Endothelial cell of umbilical vein (primary cell): ENCODE results near the gene PHF12. TPM values are rescaled to one million over a fixed set of nuclear protein-coding genes. Genes with fewer than 3 reads are reported as not detected.

Source experiments
- BruUV-seq: library from RNA; stranded (reverse); fragments of 400-500 nt; replicated peaks from 2 replicates; lab custom pipeline; 2021; lab: Mats Ljungman, UMichigan
- CTCF ChIA-PET: fragments of 300-600, 350-600 bp; sonication (Branson Sonifier 250); formaldehyde crosslinking; loops from one replicate; lab custom pipeline; 2021; ENCODE audit warnings: antibody characterized with exemption, inconsistent platforms; lab: Charles Lee
- POLR2A ChIA-PET: fragments of 300-600, 350-600 bp; sonication (Branson Sonifier 250); formaldehyde crosslinking; loops from one replicate; lab custom pipeline; 2021; ENCODE audit warnings: antibody characterized with exemption, inconsistent platforms; lab: Charles Lee
- DNase-seq: peaks from one replicate; pipeline ENCODE4 v3.0.0-alpha.2; 2011; ENCODE audit warnings: low read depth, low spot score
- FAIRE-seq: peaks from 2 replicates; lab custom pipeline; 2011; peaks lifted over from hg19 to GRCh38; lab: Jason Lieb, UNC
- H2AFZ ChIP-seq: 2 replicates; pipeline ENCODE4 v1.6.0; 2012; ENCODE audit warnings: low read depth, low read length, control low read depth, inconsistent platforms
- H3K27ac ChIP-seq: 2 replicates; pipeline ENCODE4 v1.5.1; 2011; ENCODE audit warnings: low read depth, mild to moderate bottlenecking, control low read depth, low read length, moderate library complexity; ENCODE audit not compliant: insufficient read depth
- H3K27me3 ChIP-seq, 2 experiments: 2 replicates each; pipeline versions ENCODE4 v1.6.0 to v1.6.1; 2011; ENCODE audit warnings: low read length in 2 of 2, mixed read lengths in 1 of 2; ENCODE audit not compliant: control insufficient read depth in 2 of 2, insufficient read depth in 2 of 2
- H3K36me3 ChIP-seq, 2 experiments: 2 replicates in 1 of 2; 3 replicates in 1 of 2; pipeline ENCODE4 v1.5.1; 2011; ENCODE audit warnings: low read length in 2 of 2, mild to moderate bottlenecking in 1 of 2, moderate library complexity in 1 of 2; ENCODE audit not compliant: control insufficient read depth in 2 of 2, insufficient read depth in 2 of 2; ENCODE audit errors: extremely low read depth in 1 of 2
- H3K4me1 ChIP-seq: 3 replicates; pipeline ENCODE4 v1.5.1; 2011; ENCODE audit warnings: mild to moderate bottlenecking, low read length; ENCODE audit not compliant: control insufficient read depth, insufficient read depth; ENCODE audit errors: extremely low read depth
- H3K4me2 ChIP-seq: 2 replicates; pipeline ENCODE4 v1.6.1; 2011; ENCODE audit warnings: low read length, control low read depth, mixed read lengths; ENCODE audit not compliant: insufficient read depth
- H3K4me3 ChIP-seq, 3 experiments: fragments of 200-600 bp in 1 of 3; sonication (generic), shearing (Covaris generic) in 1 of 3; replicated peaks in 1 of 3; 2 replicates each; pipeline ENCODE4 v1.5.1; 2011 to 2016; ENCODE audit warnings: control low read depth in 3 of 3, low read length in 3 of 3, mild to moderate bottlenecking in 2 of 3, inconsistent platforms in 1 of 3, low read depth in 1 of 3, moderate library complexity in 1 of 3; ENCODE audit not compliant: insufficient read depth in 1 of 3
- H3K79me2 ChIP-seq: 2 replicates; pipeline ENCODE4 v1.6.0; 2012; ENCODE audit warnings: low read length, inconsistent platforms; ENCODE audit not compliant: control insufficient read depth, insufficient read depth
- H3K9ac ChIP-seq: replicated peaks from 2 replicates; pipeline ENCODE3; 2011; ENCODE audit warnings: low read length, control low read depth; ENCODE audit not compliant: insufficient read depth; ENCODE audit errors: extremely low read depth
- H3K9me1 ChIP-seq: replicated peaks from 3 replicates; pipeline ENCODE4 v1.6.0; 2011; ENCODE audit warnings: mild to moderate bottlenecking, low read length; ENCODE audit not compliant: control insufficient read depth, insufficient read depth; ENCODE audit errors: extremely low read depth
- H3K9me3 ChIP-seq: replicated peaks from 2 replicates; pipeline ENCODE4 v1.5.1; 2012; ENCODE audit warnings: low read length, inconsistent platforms; ENCODE audit not compliant: control insufficient read depth, insufficient read depth
- H4K20me1 ChIP-seq: replicated peaks from 2 replicates; pipeline ENCODE3; 2011; ENCODE audit warnings: mild to moderate bottlenecking, low read length; ENCODE audit not compliant: control insufficient read depth, insufficient read depth; ENCODE audit errors: extremely low read depth
- CTCF ChIP-seq, 2 donors: IDR thresholded peaks; 1 replicate in 1 of 2; 2 replicates in 1 of 2; pipeline ENCODE4 v1.5.1; 2011; ENCODE audit warnings: low read length in 2 of 2, mild to moderate bottlenecking in 2 of 2, moderate library complexity in 2 of 2, control low read depth in 1 of 2, inconsistent platforms in 1 of 2, low read depth in 1 of 2; ENCODE audit not compliant: insufficient read depth in 1 of 2; ENCODE audit errors: extremely low read depth in 1 of 2
- EZH2 ChIP-seq: IDR thresholded peaks from 2 replicates; pipeline ENCODE4 v1.6.1; 2012; ENCODE audit warnings: borderline replicate concordance, low read depth, mild to moderate bottlenecking, moderate library complexity, low read length, inconsistent platforms; ENCODE audit not compliant: severe bottlenecking
- FOS ChIP-seq: IDR thresholded peaks from 2 replicates; pipeline ENCODE4 v1.6.1; 2011; ENCODE audit warnings: mild to moderate bottlenecking, low read length, moderate library complexity, borderline replicate concordance; ENCODE audit not compliant: insufficient read depth
- GATA2 ChIP-seq: IDR thresholded peaks from 2 replicates; pipeline ENCODE4 v1.7.0; 2011; ENCODE audit warnings: low read depth, mild to moderate bottlenecking, moderate library complexity, mixed read lengths, low read length; ENCODE audit not compliant: insufficient read length, insufficient read depth
- JUN ChIP-seq: IDR thresholded peaks from 2 replicates; pipeline ENCODE4 v1.6.1; 2011; ENCODE audit warnings: borderline replicate concordance, low read depth; ENCODE audit not compliant: insufficient read length, insufficient read depth
- MYC ChIP-seq: IDR thresholded peaks from one replicate; pipeline ENCODE4 v1.6.1; 2011; ENCODE audit warnings: mild to moderate bottlenecking, low read depth, low read length
- POLR2A ChIP-seq: IDR thresholded peaks from 2 replicates; pipeline ENCODE4 v1.6.1; 2012; ENCODE audit warnings: low read depth, mild to moderate bottlenecking, control low read depth, low read length
- POLR2AphosphoS5 ChIP-seq: IDR thresholded peaks from 2 replicates; pipeline ENCODE4 v1.6.1; 2012; ENCODE audit warnings: low read depth, mild to moderate bottlenecking, control low read depth, low read length, moderate library complexity; ENCODE audit not compliant: insufficient read depth
- dilution Hi-C: fragments of 300-500 bp; cut with MboI; formaldehyde crosslinking; loops from one replicate; pipeline ENCODE4 v1.15.0; 2019; ENCODE audit warnings: low sequenced_read_pairs; ENCODE audit not compliant: extremely low pct_ligation_motif_present
- intact Hi-C: fragments of 100-400 bp; cut with micrococcal nuclease; formaldehyde crosslinking; loops from one replicate; pipeline ENCODE4 v1.10.0; 2022
- polyA plus RNA-seq, 4 experiments: library from polyadenylated mRNA; depleted of rRNA in 3 of 4; stranded (reverse) in 3 of 4; unstranded in 1 of 4; fragments of >200 nt; gene quantifications; 2 replicates each; pipeline versions ENCODE4 v1.2.1 to v1.2.3, GENCODE V29; 2011 to 2012; ENCODE audit warnings: missing spikeins in 1 of 4
- total RNA-seq: library from RNA; stranded (reverse); gene quantifications from 2 replicates; pipeline ENCODE4 v1.2.3, GENCODE V29; 2021
- TF ChIP-seq, protein P1 (sequence below): IDR thresholded peaks from 2 replicates; pipeline ENCODE4 v1.6.1; 2011; ENCODE audit not compliant: insufficient read depth, insufficient read length

The PHF12 gene
- total and polyA plus RNA-seq, 2 donors (not counting 3 experiments of a cell fraction or from before 2014, with no cell fraction given) = 26.6 to 44.2 TPM

DNA sequence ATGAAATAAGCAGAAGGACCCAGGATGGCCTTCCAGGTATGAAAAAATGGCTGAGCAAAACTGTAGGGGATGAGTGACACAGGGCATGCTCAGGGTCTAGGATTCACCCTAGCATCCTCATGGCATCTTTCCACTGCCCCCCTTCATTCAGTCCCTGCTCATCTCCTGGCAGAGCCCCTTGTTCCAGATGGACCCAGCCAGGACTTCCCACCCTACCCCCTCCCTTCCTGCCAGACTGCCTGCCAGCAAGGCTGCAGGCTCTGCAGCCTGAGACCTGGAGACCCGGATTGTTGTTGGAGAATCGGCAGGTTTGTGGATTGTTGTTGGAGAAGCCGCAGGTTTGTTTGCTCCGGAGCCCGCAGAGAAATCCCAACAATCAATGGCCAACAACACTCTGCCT is 47.9 kb upstream of the PHF12 start:
- Histone ChIP-seq H2AFZ (no peak overlapping the region), H3K9ac (no peak overlapping the region), H3K9me3 (no peaks in the 10 kb centered on the region), H3K36me3 (no peaks in the 10 kb centered on the region), H3K27me3 (peaks cover 6 to 16% of the 10 kb centered on the region in 2 experiments), H3K4me2 (no peak overlapping the region), H3K4me1 (no peaks in the 10 kb centered on the region), H4K20me1 (no peaks in the 10 kb centered on the region), H3K79me2 (no peaks in the 10 kb centered on the region), H3K27ac (no peak overlapping the region), H3K9me1 (no peaks in the 10 kb centered on the region), H3K4me3 (no peak overlapping the region)
- BruUV-seq = no TSS peak
- POLR2A ChIA-PET = no interaction called here
- dilution Hi-C loops = no loop called here
- FAIRE-seq = no peak
- DNase-seq = no peak
- no peak for TF ChIP-seq MYC
- intact Hi-C loops = no loop called here
- CTCF ChIA-PET = interaction anchor here (0.6 kb wide), 1 partner anchor 12 kb away, joined by 3 read pairs; no protein-coding TSS in a partner anchor

DNA sequence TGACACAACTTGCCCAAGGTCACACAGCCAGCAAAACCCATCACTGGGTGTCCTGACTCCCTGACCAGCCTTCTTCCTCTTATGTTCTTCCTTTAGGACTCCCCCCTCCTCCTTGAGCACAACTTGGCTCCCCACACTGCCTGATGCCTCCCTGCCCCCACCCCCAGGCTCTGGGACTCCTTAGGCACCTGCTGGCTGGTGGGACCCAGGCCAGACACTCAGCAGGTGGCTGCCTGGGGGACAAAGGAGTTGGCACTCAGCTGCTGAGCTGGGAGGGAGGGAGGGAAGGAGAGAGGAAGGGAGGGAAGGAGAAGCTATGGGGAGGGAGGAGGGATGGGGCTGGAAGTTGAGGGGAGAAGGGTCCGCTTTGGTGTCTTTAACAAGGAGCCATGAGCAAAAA is 46.5 kb upstream of the PHF12 start:
- ChIA-PET CTCF (interaction anchor here (0.6 kb wide), 1 partner anchor 32 kb away, joined by 3 read pairs; no protein-coding TSS in a partner anchor), POLR2A (no interaction called here)
- Histone ChIP-seq H3K9ac (no peak overlapping the region), H2AFZ (no peak overlapping the region), H3K4me1 (no peaks in the 10 kb centered on the region), H3K4me3 (no peak overlapping the region), H4K20me1 (no peaks in the 10 kb centered on the region), H3K9me1 (no peaks in the 10 kb centered on the region), H3K27me3 (peaks cover 0 to 7% of the 10 kb centered on the region in 2 experiments), H3K27ac (no peak overlapping the region), H3K4me2 (no peak overlapping the region), H3K9me3 (no peaks in the 10 kb centered on the region), H3K79me2 (no peaks in the 10 kb centered on the region), H3K36me3 (no peaks in the 10 kb centered on the region)
- DNase-seq (no peak), FAIRE-seq (no peak)
- dilution Hi-C loops = no loop called here
- TF ChIP-seq EZH2 (no peak), POLR2AphosphoS5 (no peak), GATA2 (no peak), JUN (no peak), CTCF (IDR thresholded peaks at IDR 0.05; ENCODE audit: extremely low read depth in 1 of 2, insufficient read depth in 1 of 2, low read depth in 1 of 2, low read length in 2 of 2) (no peak), MYC (no peak), POLR2A (no peak), FOS (no peak)
- TF ChIP-seq, protein P1, sequence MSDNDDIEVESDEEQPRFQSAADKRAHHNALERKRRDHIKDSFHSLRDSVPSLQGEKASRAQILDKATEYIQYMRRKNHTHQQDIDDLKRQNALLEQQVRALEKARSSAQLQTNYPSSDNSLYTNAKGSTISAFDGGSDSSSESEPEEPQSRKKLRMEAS = no peak
- no TSS peak for BruUV-seq
- intact Hi-C loops = no loop called here
